ENCODE data around the gene SLC35E1.
A peak's percentile ranks its signal among the peaks of the same experiment; 100 is the strongest.

Gene SLC35E1

GRCh38 chr19:16541526-16542044 lies 30.6 kb downstream of the SLC35E1 start:
- DNase-seq (ENCODE audit: low read depth) = no peak
- no peak for TF ChIP-seq CTCF (IDR thresholded peaks at IDR 0.05; ENCODE audit: control insufficient read depth, extremely low read depth, insufficient read depth)
- H3K4me3 ChIP-seq (ENCODE audit: low read depth, low read length) = peak overlapping the region; percentile 75

GRCh38 chr19:16540948-16541347 lies 31.3 kb downstream of the SLC35E1 start:
- H3K4me3 ChIP-seq (ENCODE audit: low read depth, low read length) = peak overlapping the region; percentile 75

GRCh38 chr19:16537111-16537510 lies 35.1 kb downstream of the SLC35E1 start:
- no peak overlapping the region for H3K4me3 ChIP-seq (ENCODE audit: low read depth, low read length)
- no peak for TF ChIP-seq CTCF (IDR thresholded peaks at IDR 0.05; ENCODE audit: control insufficient read depth, extremely low read depth, insufficient read depth)
- DNase-seq (ENCODE audit: low read depth) = no peak

More at GRCh38 chr19:16540948-16541347, 31.3 kb downstream of the SLC35E1 start:
- TF ChIP-seq CTCF (IDR thresholded peaks at IDR 0.05; ENCODE audit: control insufficient read depth, extremely low read depth, insufficient read depth) = no peak
- DNase-seq (ENCODE audit: low read depth) = no peak

GRCh38 chr19:16536130-16536529 lies 36.1 kb downstream of the SLC35E1 start:
- H3K4me3 ChIP-seq (ENCODE audit: low read depth, low read length) = no peak overlapping the region
- DNase-seq (ENCODE audit: low read depth) = no peak
- no peak for TF ChIP-seq CTCF (IDR thresholded peaks at IDR 0.05; ENCODE audit: control insufficient read depth, extremely low read depth, insufficient read depth)

GRCh38 chr19:16535381-16535780 lies 36.8 kb downstream of the SLC35E1 start:
- no peak for TF ChIP-seq CTCF (IDR thresholded peaks at IDR 0.05; ENCODE audit: control insufficient read depth, extremely low read depth, insufficient read depth)
- no peak overlapping the region for H3K4me3 ChIP-seq (ENCODE audit: low read depth, low read length)
- no peak for DNase-seq (ENCODE audit: low read depth)

GRCh38 chr19:16532440-16533234 lies 39.6 kb downstream of the SLC35E1 start:
- no peak for TF ChIP-seq CTCF (IDR thresholded peaks at IDR 0.05; ENCODE audit: control insufficient read depth, extremely low read depth, insufficient read depth)
- no peak overlapping the region for H3K4me3 ChIP-seq (ENCODE audit: low read depth, low read length)
- DNase-seq (ENCODE audit: low read depth) = no peak

- no peak for DNase-seq (ENCODE audit: low read depth)
- H3K4me3 ChIP-seq (ENCODE audit: low read depth, low read length) = no peak overlapping the region
- TF ChIP-seq CTCF (IDR thresholded peaks at IDR 0.05; ENCODE audit: control insufficient read depth, extremely low read depth, insufficient read depth) = no peak
Observed at GRCh38 chr19:16531380-16531669, 40.9 kb downstream of the SLC35E1 start.

Data from LNCaP clone FGC (cell line).